ENCODE results near the gene PARP2.
"Not testable (repeated sequence)": the region's sequence is repeated elsewhere in the genome, so short reads cannot be mapped to it uniquely, and the experiment has no call there.

Gene PARP2

GRCh38 chr14:20343092-20343861 is at the start of gene PARP2:
Gene PARP2 (plus strand): TSS chr14:20343635. CDS start chr14:20343642, 7 bp downstream.
- DNase-seq, result peak; percentile 94 to 97

GRCh38 chr14:20294636-20295035 is 48.8 kb upstream of the PARP2 start:
- no peak for DNase-seq

GRCh38 chr14:20295067-20295466 is 48.4 kb upstream of the PARP2 start:
- no peak for DNase-seq

GRCh38 chr14:20302042-20302755 is 41.2 kb upstream of the PARP2 start:
- DNase-seq, result no peak

- DNase-seq, result peak; percentile 90 to 94
Measured at GRCh38 chr14:20305265-20306078, 38.0 kb upstream of the PARP2 start, which contains the start of gene TTC5. Gene TTC5 (minus strand): TSS chr14:20305951. CDS start chr14:20305937, 14 bp downstream.

- DNase-seq, result no peak
Measured at GRCh38 chr14:20306079-20306423, 37.4 kb upstream of the PARP2 start.

- no peak for DNase-seq
Measured at GRCh38 chr14:20314026-20314425, 29.4 kb upstream of the PARP2 start.

GRCh38 chr14:20317720-20318119 is 25.7 kb upstream of the PARP2 start:
- DNase-seq, result no peak

- DNase-seq, result no peak
Measured at GRCh38 chr14:20327005-20327869, 16.2 kb upstream of the PARP2 start.

- no peak for DNase-seq
Measured at GRCh38 chr14:20328705-20329104, 14.7 kb upstream of the PARP2 start.

- DNase-seq, result no peak
Measured at GRCh38 chr14:20329355-20329754, 14.1 kb upstream of the PARP2 start.

GRCh38 chr14:20331053-20331613 is 12.3 kb upstream of the PARP2 start:
- no peak for DNase-seq

- no peak for DNase-seq
Measured at GRCh38 chr14:20332431-20332787, 11.0 kb upstream of the PARP2 start.

GRCh38 chr14:20332788-20333493 is 10.5 kb upstream of the PARP2 start, which contains the start of gene CCNB1IP1:
Gene CCNB1IP1 (minus strand): TSS chr14:20333279. CDS start chr14:20316523, 16,756 bp downstream.
- peak; percentile 41 to 49 for DNase-seq

GRCh38 chr14:20333494-20333841 is 10.0 kb upstream of the PARP2 start:
- DNase-seq, result no peak

GRCh38 chr14:20334017-20334416 is 9.4 kb upstream of the PARP2 start:
- no peak for DNase-seq

GRCh38 chr14:20341032-20341431 is 2.4 kb upstream of the PARP2 start:
- not testable (repeated sequence) for DNase-seq

- no peak for DNase-seq
Measured at GRCh38 chr14:20341646-20342045, 1.8 kb upstream of the PARP2 start.

- no peak for DNase-seq
Measured at GRCh38 chr14:20343862-20344220, 406 bp downstream of the PARP2 start.

- DNase-seq, result no peak
Measured at GRCh38 chr14:20345366-20345765, 1.9 kb downstream of the PARP2 start.

- DNase-seq, result no peak
Measured at GRCh38 chr14:20346713-20347112, 3.3 kb downstream of the PARP2 start.

- no peak for DNase-seq
Measured at GRCh38 chr14:20347747-20348146, 4.3 kb downstream of the PARP2 start.
